Skeletal muscle cell (primary cell): ENCODE results near the gene CACFD1.

Experiments used
- DNase-seq: peaks from one replicate; pipeline ENCODE4 v3.0.0-alpha.2; 2010; ENCODE audit warnings: low read depth
- H3K4me3 ChIP-seq: 2 replicates; pipeline ENCODE4 v1.5.1; 2011; ENCODE audit warnings: low read depth, mild to moderate bottlenecking, control low read depth, low read length, moderate library complexity

Gene CACFD1

GRCh38 chr9:133493428-133493827, 33.6 kb downstream of the CACFD1 start:
- no peak for DNase-seq

GRCh38 chr9:133493845-133494540, 34.2 kb downstream of the CACFD1 start:
- no peak overlapping the region for H3K4me3 ChIP-seq
- DNase-seq: no peak

More at GRCh38 chr9:133493428-133493827, 33.6 kb downstream of the CACFD1 start:
- no peak overlapping the region for H3K4me3 ChIP-seq

- no peak overlapping the region for H3K4me3 ChIP-seq
- no peak for DNase-seq
Observed at GRCh38 chr9:133494636-133495326, 35.0 kb downstream of the CACFD1 start.

- DNase-seq: no peak
- no peak overlapping the region for H3K4me3 ChIP-seq
Observed at GRCh38 chr9:133495327-133496293, 35.8 kb downstream of the CACFD1 start.

- no peak for DNase-seq
- H3K4me3 ChIP-seq: no peak overlapping the region
Observed at GRCh38 chr9:133496861-133497842, 37.4 kb downstream of the CACFD1 start.

- DNase-seq: no peak
- H3K4me3 ChIP-seq: no peak overlapping the region
Observed at GRCh38 chr9:133499132-133499891, 39.5 kb downstream of the CACFD1 start.

GRCh38 chr9:133499892-133500270, 40.1 kb downstream of the CACFD1 start:
- no peak for DNase-seq
- no peak overlapping the region for H3K4me3 ChIP-seq

- DNase-seq: no peak
- no peak overlapping the region for H3K4me3 ChIP-seq
Observed at GRCh38 chr9:133502112-133502511, 42.3 kb downstream of the CACFD1 start.

- no peak overlapping the region for H3K4me3 ChIP-seq
- DNase-seq: no peak
Observed at GRCh38 chr9:133505186-133505830, 45.5 kb downstream of the CACFD1 start.

- DNase-seq: no peak
- H3K4me3 ChIP-seq: no peak overlapping the region
Observed at GRCh38 chr9:133505901-133506652, 46.3 kb downstream of the CACFD1 start.

- no peak for DNase-seq
- no peak overlapping the region for H3K4me3 ChIP-seq
Observed at GRCh38 chr9:133506653-133507038, 46.9 kb downstream of the CACFD1 start.

- H3K4me3 ChIP-seq: no peak overlapping the region
- DNase-seq: no peak
Observed at GRCh38 chr9:133507246-133507965, 47.6 kb downstream of the CACFD1 start.

GRCh38 chr9:133508046-133508445, 48.3 kb downstream of the CACFD1 start:
- no peak for DNase-seq
- no peak overlapping the region for H3K4me3 ChIP-seq

- no peak overlapping the region for H3K4me3 ChIP-seq
- no peak for DNase-seq
Observed at GRCh38 chr9:133509179-133510083, 49.7 kb downstream of the CACFD1 start.

GRCh38 chr9:133510926-133511505, 51.2 kb downstream of the CACFD1 start:
- H3K4me3 ChIP-seq: no peak overlapping the region

More at GRCh38 chr9:133510926-133511505, 51.2 kb downstream of the CACFD1 start:
- DNase-seq: no peak
